Right lobe of liver (tissue), 4 donors: Measurements from ENCODE around the gene CYREN.

ENCODE experiments used
- POLR2A ChIP-seq: fragments of 450-650 bp; IDR thresholded peaks from one replicate; pipeline ENCODE4 v1.6.1; 2017; ENCODE audit warnings: antibody characterized with exemption, mild to moderate bottlenecking
- TF ChIP-seq, protein P1 (sequence below), 4 donors: fragments of 200-600 bp in 3 of 4; fragments of 450-650 bp in 1 of 4; IDR thresholded peaks; one replicate each; pipeline versions ENCODE4 v1.5.1 to v1.8.0; 2016 to 2022; ENCODE audit warnings: antibody characterized with exemption in 4 of 4, mild to moderate bottlenecking in 2 of 4
- donor health status: DM: no; HTN: no; CAD: no.
- donor health status: DM: no; HTN: no; CAD: no.
- donor health status: DM: no; HTN: yes; CAD: no.

DNA sequence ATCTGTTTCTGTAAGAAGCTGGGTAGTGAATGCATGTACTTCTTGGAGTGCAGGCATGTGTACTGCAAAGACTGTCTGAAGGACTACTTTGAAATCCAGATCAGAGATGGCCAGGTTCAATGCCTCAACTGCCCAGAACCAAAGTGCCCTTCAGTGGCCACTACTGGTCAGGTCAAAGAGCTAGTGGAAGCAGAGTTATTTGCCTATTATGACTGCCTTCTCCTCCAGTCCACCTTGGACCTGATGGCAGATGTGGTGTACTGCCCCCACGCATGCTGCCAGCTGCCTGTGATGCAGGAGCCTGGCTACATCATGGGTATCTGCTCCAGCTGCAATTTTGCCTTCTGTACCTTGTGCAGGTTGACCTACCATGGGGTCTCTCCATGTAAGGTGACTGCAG is 41.6 kb downstream of the CYREN start:
- TF ChIP-seq, protein P1, sequence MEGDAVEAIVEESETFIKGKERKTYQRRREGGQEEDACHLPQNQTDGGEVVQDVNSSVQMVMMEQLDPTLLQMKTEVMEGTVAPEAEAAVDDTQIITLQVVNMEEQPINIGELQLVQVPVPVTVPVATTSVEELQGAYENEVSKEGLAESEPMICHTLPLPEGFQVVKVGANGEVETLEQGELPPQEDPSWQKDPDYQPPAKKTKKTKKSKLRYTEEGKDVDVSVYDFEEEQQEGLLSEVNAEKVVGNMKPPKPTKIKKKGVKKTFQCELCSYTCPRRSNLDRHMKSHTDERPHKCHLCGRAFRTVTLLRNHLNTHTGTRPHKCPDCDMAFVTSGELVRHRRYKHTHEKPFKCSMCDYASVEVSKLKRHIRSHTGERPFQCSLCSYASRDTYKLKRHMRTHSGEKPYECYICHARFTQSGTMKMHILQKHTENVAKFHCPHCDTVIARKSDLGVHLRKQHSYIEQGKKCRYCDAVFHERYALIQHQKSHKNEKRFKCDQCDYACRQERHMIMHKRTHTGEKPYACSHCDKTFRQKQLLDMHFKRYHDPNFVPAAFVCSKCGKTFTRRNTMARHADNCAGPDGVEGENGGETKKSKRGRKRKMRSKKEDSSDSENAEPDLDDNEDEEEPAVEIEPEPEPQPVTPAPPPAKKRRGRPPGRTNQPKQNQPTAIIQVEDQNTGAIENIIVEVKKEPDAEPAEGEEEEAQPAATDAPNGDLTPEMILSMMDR (IDR thresholded peaks at IDR 0.05) = no peak
- no peak for TF ChIP-seq POLR2A
